Measurements from ENCODE around the gene FAM222A. TPM values are rescaled to one million over a fixed set of nuclear protein-coding genes. Genes with fewer than 3 reads are reported as not detected.

Gene FAM222A
- total RNA-seq, 1 experiment from 2014 or later = 5.5 TPM

DNA sequence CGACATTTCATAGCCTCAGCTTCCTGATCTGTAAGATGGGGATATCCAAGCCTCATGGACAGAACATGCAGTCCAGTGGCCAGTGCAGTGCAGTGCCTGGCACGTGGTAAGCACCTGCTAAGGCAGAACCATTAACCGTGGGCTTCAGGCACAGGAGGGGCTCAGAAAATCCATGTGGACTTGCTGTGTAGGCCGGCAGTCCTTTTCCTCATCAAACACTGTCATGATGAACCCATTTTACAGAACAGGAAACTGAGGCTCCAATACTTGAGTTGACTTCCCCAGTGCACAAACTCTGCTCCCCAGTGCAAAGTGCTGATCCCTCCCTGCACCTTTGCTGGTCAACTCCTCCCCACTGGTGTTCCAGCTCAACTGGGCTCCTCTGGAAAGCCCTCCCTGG, 101.6 kb downstream of the FAM222A start:
- Histone ChIP-seq H3K4me3 (ENCODE audit: low read depth, low read length, poor library complexity, severe bottlenecking) (no peak overlapping the region), H3K9me3 (ENCODE audit: low read depth, low read length, poor library complexity, severe bottlenecking) (no peaks in the 10 kb centered on the region), H3K4me1 (ENCODE audit: insufficient read depth, low read length, poor library complexity, severe bottlenecking) (no peaks in the 10 kb centered on the region), H3K36me3 (ENCODE audit: insufficient read depth, low read length, poor library complexity, severe bottlenecking) (no peaks in the 10 kb centered on the region), H3K27ac (ENCODE audit: low read depth, low read length, poor library complexity, severe bottlenecking) (no peak overlapping the region), H3K27me3 (replicated peaks; ENCODE audit: insufficient read depth, low read depth, low read length, poor library complexity) (no peaks in the 10 kb centered on the region)
- CTCF ChIA-PET = no interaction called here
- no TSS peak for BruUV-seq (replicated peaks)
- no peak for DNase-seq (ENCODE audit: low spot score)
- intact Hi-C loops (cut with micrococcal nuclease; ENCODE audit: unreplicated experiment) = no loop called here
- TF ChIP-seq, protein P1, sequence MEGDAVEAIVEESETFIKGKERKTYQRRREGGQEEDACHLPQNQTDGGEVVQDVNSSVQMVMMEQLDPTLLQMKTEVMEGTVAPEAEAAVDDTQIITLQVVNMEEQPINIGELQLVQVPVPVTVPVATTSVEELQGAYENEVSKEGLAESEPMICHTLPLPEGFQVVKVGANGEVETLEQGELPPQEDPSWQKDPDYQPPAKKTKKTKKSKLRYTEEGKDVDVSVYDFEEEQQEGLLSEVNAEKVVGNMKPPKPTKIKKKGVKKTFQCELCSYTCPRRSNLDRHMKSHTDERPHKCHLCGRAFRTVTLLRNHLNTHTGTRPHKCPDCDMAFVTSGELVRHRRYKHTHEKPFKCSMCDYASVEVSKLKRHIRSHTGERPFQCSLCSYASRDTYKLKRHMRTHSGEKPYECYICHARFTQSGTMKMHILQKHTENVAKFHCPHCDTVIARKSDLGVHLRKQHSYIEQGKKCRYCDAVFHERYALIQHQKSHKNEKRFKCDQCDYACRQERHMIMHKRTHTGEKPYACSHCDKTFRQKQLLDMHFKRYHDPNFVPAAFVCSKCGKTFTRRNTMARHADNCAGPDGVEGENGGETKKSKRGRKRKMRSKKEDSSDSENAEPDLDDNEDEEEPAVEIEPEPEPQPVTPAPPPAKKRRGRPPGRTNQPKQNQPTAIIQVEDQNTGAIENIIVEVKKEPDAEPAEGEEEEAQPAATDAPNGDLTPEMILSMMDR (conservative IDR thresholded peaks at IDR 0.05; ENCODE audit: low read depth, low read length) = no peak
- TF ChIP-seq EZH2 (IDR thresholded peaks at IDR 0.05; ENCODE audit: borderline replicate concordance, low read depth, low read length, poor library complexity, severe bottlenecking) = no peak
- POLR2A ChIA-PET (ENCODE audit: low non-redundant PET) = no interaction called here

DNA sequence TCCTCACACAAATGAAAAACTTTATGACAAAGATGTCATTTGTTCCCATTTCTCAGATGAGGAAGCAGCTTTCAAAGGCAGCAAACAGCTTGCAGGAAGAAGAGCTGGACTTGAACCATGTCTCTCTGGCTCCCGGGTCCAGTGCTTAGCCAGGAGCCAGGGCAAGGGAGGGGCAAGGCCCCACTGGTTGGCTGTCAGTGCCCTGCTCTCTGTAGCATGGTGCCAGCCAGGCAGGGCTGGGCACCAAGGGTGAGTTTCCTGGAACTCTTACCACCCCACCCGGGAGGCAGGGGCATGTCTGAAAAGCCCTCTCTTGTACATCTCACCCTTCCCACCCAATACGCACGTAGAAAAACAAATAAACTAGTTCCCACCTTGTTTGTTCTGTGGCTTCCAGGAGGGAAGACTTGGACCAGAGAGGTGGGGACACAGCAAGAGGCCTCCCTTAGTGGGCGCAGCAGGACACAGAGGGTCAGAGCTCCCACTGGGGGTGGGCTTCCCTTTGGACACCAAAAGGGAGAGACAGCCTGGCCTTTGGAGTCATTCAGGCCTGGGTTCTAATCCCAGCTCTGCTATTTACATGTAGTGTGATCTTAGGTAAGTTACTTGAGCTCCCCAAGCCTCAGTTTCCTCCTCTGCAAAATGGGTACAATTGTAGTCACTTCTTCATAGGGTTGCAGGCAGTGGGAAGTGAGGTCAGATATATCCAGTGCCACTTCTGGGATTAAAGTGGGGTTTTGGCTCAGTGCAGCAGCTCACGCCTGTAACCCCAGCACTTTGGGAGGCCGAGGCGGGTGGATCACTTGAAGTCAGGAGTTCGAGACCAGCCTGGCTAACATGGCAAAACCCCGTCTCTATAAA, 102.4 kb downstream of the FAM222A start:
- Histone ChIP-seq H3K4me1 (ENCODE audit: insufficient read depth, low read length, poor library complexity, severe bottlenecking) (no peaks in the 10 kb centered on the region), H3K9me3 (ENCODE audit: low read depth, low read length, poor library complexity, severe bottlenecking) (no peaks in the 10 kb centered on the region), H3K27ac (ENCODE audit: low read depth, low read length, poor library complexity, severe bottlenecking) (no peak overlapping the region), H3K4me3 (ENCODE audit: low read depth, low read length, poor library complexity, severe bottlenecking) (no peak overlapping the region), H3K27me3 (replicated peaks; ENCODE audit: insufficient read depth, low read depth, low read length, poor library complexity) (no peaks in the 10 kb centered on the region), H3K36me3 (ENCODE audit: insufficient read depth, low read length, poor library complexity, severe bottlenecking) (no peaks in the 10 kb centered on the region)
- intact Hi-C loops (cut with micrococcal nuclease; ENCODE audit: unreplicated experiment) = no loop called here
- TF ChIP-seq, protein P1 (conservative IDR thresholded peaks at IDR 0.05; ENCODE audit: low read depth, low read length) = no peak
- TF ChIP-seq EZH2 (IDR thresholded peaks at IDR 0.05; ENCODE audit: borderline replicate concordance, low read depth, low read length, poor library complexity, severe bottlenecking) = no peak
- ChIA-PET CTCF (interaction anchor here (0.5 kb wide), 1 partner anchor 14 kb away, joined by 3 read pairs; no protein-coding TSS in a partner anchor), POLR2A (ENCODE audit: low non-redundant PET) (no interaction called here)
- no peak for DNase-seq (ENCODE audit: low spot score)
- no TSS peak for BruUV-seq (replicated peaks)

DNA sequence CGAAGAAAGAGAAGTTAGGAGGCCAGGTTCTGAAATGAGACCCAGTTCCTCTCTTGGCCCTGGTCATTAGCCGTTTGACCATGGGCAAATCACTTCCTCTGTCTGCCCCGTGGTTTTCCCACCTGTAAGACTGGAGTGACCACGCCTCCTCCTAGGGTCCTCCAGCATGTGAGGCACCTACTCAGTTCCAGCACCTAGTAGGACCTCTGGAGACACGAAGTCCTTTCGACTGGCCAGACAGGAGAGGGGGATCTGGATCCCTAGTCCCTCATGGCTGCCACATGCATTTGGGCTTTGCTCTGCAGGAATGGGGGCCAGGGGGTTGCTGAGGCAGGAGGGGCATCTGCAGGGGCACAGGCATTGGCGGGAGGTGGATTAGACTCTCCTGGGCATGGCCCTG, 103.2 kb downstream of the FAM222A start:
- POLR2A ChIA-PET (ENCODE audit: low non-redundant PET) = no interaction called here
- TF ChIP-seq, protein P1 (conservative IDR thresholded peaks at IDR 0.05; ENCODE audit: low read depth, low read length) = no peak

More for the DNA sequence above, 103.2 kb downstream of the FAM222A start:
- BruUV-seq (replicated peaks) = no TSS peak
- H3K27ac ChIP-seq (ENCODE audit: low read depth, low read length, poor library complexity, severe bottlenecking) = no peak overlapping the region
- CTCF ChIA-PET = no interaction called here
- intact Hi-C loops (cut with micrococcal nuclease; ENCODE audit: unreplicated experiment) = no loop called here
- H3K4me3 ChIP-seq (ENCODE audit: low read depth, low read length, poor library complexity, severe bottlenecking) = no peak overlapping the region
- H3K9me3 ChIP-seq (ENCODE audit: low read depth, low read length, poor library complexity, severe bottlenecking) = no peaks in the 10 kb centered on the region
- DNase-seq (ENCODE audit: low spot score) = no peak
- H3K36me3 ChIP-seq (ENCODE audit: insufficient read depth, low read length, poor library complexity, severe bottlenecking) = no peaks in the 10 kb centered on the region
- no peaks in the 10 kb centered on the region for H3K27me3 ChIP-seq (replicated peaks; ENCODE audit: insufficient read depth, low read depth, low read length, poor library complexity)
- H3K4me1 ChIP-seq (ENCODE audit: insufficient read depth, low read length, poor library complexity, severe bottlenecking) = no peaks in the 10 kb centered on the region
